HG03135 (cell line): ENCODE data around the gene STK4.

Experiments used
- ATAC-seq: cut with Tn5 transposase; IDR thresholded peaks from one replicate; pipeline ENCODE4 v1.9.1; 2021; ENCODE audit warnings: mild to moderate bottlenecking, moderate library complexity; ENCODE audit not compliant: unreplicated experiment

The STK4 gene

DNA sequence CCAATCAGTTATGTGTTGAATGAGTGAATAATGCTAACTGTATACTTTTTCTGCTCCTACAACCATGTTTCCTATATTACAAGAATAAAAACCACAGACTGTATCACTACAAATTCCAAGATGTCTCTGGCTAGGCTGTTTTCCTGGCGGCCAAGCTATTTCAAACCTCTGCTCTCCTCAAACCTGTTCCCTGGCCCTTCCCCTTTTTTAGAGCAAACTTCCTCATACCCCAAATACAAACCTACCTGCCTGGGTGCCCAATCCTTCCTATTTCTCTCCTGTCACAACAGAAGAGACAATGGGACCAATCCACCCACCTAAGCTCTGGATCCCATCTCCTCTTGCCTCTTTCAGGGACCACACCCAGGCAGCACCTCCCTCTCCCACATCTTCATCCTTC, 13.6 kb upstream of the STK4 start:
- ATAC-seq = no peak

DNA sequence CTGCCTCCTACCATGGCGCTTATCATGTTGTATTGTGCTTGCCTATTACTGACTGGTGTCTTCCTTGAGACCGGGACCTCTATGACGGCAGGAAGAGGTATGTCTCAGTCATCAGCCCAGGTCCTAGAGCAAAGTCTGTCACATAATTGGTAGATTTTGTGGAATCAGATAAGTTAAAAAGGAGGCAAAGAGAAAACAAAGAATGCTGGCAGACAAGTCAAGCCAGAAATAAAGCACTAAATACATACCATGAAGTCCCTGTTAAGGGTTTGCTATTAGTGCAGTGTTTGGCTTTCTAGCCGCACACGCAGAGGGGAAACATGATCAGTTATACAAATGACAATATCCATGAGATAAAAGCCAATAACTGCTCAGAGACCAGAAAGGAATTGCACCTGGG, 12.1 kb upstream of the STK4 start:
- ATAC-seq = no peak

DNA sequence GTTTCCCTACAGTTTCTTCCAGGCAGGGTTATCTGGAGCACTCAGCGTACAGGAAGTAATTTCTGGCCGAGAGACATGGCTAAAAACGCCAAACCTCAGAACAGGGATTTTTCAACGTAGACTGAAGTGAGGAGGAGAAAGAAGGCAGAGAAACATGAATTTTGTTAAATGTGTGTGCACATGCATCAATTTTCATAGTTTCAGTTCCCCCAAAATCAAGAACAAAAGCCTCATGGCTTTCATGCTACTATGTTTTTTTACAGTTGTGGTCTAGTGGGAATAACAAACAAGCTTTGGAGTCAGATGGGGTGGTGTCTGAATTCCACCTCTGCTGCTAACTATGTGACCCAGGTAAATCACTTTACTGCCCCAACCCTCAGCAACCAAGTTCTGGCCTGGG, 11.0 kb upstream of the STK4 start:
- no peak for ATAC-seq

- no peak for ATAC-seq
Measured at GRCh38 chr20:44956410-44956809, 9.9 kb upstream of the STK4 start.

GRCh38 chr20:44958276-44958675, 8.0 kb upstream of the STK4 start:
- no peak for ATAC-seq

DNA sequence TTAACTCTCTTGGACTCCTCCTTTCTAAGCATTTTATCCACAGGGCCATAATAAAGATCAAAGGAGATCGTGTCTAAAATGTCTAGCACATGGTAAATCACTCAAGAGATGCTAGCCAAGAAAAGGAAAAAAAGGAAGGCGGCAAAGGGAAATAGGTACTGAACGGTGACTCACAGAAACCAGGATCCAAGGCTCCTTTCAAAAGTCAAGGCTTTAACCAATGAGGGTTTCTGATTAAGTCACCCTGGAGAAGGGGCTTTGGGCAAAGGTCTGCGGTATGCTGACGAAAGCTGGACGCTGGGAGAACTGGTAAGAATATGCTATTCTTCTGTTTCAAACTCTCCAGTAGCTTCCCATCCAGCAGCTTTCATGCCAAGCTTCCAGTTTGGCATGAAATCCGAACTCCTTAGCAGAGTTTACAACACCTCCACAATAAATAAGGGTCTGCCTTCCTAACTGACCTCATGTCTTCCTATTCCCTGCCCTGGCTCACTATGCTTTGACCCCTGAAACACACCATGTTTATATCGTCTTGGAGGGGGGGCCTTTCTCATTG, 7.2 kb upstream of the STK4 start:
- ATAC-seq = no peak

- ATAC-seq = no peak
Measured at GRCh38 chr20:44959638-44960102, 6.6 kb upstream of the STK4 start.

GRCh38 chr20:44960103-44960852, 6.0 kb upstream of the STK4 start, which contains the start of gene TOMM34:
TOMM34 (minus strand) TSS chr20:44960397; CDS start chr20:44960333, 64 bp downstream.
- ATAC-seq = peak; percentile 84

DNA sequence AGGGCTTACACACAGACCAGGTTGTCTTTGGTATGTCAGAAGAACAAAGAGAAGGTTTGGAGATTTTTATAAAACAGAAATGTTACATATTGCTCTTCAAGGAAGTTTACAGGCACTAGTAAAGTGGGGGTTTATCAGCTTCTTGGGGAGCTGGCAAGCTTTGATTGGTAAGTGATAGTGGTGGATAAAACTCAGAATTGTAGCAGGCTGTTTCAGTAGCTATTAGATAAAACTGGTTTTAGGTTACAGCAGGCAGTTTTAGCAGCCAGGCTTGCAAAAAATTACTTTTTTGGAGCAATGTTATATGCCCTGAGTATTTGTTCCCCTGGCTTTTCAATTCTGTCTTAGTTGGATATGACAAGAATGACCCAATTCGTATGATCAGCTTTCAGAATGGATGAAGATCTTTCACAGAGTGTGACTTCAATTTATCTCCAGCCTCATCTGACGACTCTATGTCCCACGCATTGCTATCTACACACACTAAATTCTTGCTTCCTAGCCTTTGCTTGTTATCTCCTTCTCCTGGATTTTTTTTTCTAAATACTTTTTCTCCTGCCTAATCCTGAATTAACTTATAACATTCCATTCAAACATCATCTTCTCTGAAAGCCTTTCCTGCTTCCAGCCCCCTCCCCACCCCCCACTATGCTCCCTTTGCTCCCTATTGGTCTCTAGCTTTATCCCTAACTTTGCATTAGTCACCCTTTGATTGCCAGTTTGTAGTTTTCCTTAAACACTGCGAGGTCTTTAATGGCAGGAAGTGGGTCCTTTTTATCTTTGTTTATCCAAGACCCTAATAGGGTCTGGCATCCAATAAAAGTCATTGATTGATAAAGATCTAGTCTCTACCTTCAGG, 5.1 kb upstream of the STK4 start:
- no peak for ATAC-seq

- no peak for ATAC-seq
Measured at GRCh38 chr20:44961870-44962267, 4.4 kb upstream of the STK4 start.

DNA sequence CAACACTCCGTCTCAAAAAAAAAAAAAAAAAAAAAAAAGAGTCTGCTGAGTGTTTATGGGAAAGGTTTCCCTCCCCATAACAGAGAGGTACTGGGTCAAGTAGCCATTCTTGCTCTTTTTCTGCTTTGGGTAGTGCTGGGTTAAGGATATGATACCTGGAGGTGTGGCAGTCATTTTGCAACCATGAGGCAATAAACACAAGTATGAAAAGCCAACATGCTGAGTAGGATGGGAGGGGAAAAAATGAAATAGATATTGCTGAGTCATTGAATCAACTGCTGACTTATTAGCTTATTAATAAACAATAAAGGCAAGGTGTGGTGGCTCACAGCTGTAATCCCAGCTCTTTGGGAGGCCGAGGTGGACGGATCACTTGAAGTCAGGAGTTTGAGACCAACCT, 3.8 kb upstream of the STK4 start:
- ATAC-seq = no peak

GRCh38 chr20:44963325-44964215, 2.7 kb upstream of the STK4 start:
- no peak for ATAC-seq

DNA sequence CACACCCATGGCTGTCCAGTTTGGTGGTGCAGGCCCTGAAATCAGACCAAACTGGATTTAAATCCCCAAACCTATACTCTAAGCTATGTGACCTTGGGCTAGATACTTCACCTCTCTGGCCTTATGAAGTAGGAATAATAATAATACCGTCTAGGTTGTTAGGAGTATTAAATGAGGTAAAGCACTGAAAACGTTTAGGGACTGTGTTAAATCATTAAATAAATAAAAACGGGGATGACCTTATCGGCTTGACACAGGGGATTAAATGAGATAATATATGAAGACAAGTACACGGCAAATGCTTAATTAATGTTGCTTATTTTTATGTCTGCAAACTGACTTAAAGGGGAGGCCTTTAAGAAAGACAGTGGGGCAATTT, 672 bp upstream of the STK4 start:
- ATAC-seq = no peak

GRCh38 chr20:44967207-44967807, 995 bp downstream of the STK4 start:
- no peak for ATAC-seq

DNA sequence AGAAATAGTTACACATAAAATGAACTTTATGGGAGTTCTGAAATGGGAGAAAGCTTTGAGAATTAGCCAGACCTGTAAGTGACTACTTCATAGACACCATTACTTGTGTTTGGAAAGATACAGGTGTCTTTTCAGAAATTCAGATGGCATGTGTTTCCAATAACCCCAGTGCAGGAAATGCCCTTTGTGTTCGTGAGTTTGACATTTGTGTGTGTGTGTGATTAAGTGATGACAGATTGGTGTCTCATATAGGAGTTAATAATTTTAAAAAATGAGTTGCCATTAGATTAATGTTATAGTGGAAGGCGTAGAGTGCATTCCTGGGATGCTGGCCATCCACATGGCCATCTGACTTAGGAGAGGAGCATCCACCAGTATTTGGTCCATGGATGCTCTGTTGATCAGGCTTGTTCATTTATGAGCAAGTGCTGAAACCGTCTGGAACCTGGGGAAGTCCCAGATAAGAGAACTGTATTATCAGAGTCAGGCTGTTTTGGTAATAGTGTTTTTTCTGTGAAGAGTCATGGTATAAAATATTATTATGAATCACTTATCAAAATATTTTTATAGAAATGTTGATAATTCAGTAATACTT, 3.1 kb downstream of the STK4 start:
- ATAC-seq = no peak

DNA sequence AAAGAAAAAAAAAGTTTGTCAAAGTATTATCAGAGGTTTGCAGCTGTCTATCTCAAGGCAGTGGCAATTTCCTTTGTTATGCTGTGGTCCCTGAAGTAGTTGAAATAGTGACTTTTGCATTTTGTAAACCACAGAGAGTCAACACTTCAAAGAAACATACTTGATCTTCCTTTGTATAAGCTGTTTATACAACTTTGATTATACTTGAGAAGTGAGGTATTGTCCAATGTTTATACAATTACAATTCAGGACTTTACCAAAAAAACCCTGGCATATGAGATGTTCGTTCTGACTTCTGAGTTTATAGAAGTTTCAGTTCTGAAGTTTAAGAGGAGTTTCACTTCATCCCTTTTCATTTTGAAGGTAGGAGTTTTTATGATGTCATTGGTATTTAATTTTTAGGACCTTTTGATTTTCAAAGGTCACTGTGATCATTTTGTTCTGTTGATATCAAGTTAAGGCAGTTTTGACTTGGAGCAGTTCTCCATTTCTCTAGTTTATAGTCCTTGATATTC, 4.0 kb downstream of the STK4 start:
- no peak for ATAC-seq

GRCh38 chr20:44973053-44973452, 6.7 kb downstream of the STK4 start:
- ATAC-seq = no peak

GRCh38 chr20:44976698-44977097, 10.4 kb downstream of the STK4 start:
- no peak for ATAC-seq

DNA sequence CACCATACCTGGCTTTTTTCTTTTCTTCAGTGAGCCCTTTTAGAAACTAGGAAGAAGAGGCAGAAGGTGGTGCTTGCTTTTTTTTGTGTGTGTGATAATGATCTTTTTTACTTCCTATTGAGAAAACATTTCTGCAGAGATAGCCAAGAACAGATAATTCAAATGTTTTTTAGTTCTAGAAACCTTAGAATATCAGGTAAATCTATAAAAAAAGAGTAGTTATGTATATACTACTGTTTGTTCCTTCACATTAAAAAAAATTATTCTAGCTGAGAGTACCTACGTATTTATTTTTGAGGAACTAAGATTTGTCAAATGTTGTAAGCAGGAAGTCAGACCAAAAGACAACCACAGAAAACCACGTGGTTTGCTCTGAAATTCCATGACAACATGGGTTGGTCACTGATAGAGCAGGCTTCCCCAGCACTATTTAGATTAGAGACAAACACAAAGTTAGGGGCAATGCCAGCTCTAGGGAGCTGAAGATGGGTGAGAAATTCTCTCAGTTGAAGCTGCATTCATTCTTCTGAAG, 12.8 kb downstream of the STK4 start:
- peak; percentile 86 for ATAC-seq
